ENCODE measurements around the gene RET.

GRCh38 chr10:43141421-43141820, 64.6 kb downstream of the RET start:
- TF ChIP-seq, protein P1, sequence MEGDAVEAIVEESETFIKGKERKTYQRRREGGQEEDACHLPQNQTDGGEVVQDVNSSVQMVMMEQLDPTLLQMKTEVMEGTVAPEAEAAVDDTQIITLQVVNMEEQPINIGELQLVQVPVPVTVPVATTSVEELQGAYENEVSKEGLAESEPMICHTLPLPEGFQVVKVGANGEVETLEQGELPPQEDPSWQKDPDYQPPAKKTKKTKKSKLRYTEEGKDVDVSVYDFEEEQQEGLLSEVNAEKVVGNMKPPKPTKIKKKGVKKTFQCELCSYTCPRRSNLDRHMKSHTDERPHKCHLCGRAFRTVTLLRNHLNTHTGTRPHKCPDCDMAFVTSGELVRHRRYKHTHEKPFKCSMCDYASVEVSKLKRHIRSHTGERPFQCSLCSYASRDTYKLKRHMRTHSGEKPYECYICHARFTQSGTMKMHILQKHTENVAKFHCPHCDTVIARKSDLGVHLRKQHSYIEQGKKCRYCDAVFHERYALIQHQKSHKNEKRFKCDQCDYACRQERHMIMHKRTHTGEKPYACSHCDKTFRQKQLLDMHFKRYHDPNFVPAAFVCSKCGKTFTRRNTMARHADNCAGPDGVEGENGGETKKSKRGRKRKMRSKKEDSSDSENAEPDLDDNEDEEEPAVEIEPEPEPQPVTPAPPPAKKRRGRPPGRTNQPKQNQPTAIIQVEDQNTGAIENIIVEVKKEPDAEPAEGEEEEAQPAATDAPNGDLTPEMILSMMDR (IDR thresholded peaks at IDR 0.05): no peak
- TF ChIP-seq POLR2AphosphoS5 (IDR thresholded peaks at IDR 0.05; ENCODE audit: low read depth, low read length) (no peak), SIN3A (IDR thresholded peaks at IDR 0.05; ENCODE audit: borderline replicate concordance, insufficient read depth, low read depth, low read length) (no peak)
- TF ChIP-seq, protein P2, sequence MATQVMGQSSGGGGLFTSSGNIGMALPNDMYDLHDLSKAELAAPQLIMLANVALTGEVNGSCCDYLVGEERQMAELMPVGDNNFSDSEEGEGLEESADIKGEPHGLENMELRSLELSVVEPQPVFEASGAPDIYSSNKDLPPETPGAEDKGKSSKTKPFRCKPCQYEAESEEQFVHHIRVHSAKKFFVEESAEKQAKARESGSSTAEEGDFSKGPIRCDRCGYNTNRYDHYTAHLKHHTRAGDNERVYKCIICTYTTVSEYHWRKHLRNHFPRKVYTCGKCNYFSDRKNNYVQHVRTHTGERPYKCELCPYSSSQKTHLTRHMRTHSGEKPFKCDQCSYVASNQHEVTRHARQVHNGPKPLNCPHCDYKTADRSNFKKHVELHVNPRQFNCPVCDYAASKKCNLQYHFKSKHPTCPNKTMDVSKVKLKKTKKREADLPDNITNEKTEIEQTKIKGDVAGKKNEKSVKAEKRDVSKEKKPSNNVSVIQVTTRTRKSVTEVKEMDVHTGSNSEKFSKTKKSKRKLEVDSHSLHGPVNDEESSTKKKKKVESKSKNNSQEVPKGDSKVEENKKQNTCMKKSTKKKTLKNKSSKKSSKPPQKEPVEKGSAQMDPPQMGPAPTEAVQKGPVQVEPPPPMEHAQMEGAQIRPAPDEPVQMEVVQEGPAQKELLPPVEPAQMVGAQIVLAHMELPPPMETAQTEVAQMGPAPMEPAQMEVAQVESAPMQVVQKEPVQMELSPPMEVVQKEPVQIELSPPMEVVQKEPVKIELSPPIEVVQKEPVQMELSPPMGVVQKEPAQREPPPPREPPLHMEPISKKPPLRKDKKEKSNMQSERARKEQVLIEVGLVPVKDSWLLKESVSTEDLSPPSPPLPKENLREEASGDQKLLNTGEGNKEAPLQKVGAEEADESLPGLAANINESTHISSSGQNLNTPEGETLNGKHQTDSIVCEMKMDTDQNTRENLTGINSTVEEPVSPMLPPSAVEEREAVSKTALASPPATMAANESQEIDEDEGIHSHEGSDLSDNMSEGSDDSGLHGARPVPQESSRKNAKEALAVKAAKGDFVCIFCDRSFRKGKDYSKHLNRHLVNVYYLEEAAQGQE (IDR thresholded peaks at IDR 0.05; ENCODE audit: insufficient read depth in 1 of 2, low read depth in 2 of 2, low read length in 1 of 2): no peak

Measured in Panc1 (cell line).